HG02884 (cell line): Measurements from ENCODE around the gene CLCN1.
"Not testable (repeated sequence)": the region's sequence is repeated elsewhere in the genome, so short reads cannot be mapped to it uniquely, and the experiment has no call there.

Experiments used
- ATAC-seq: cut with Tn5 transposase; IDR thresholded peaks from one replicate; pipeline ENCODE4 v1.9.1; 2021; ENCODE audit warnings: mild to moderate bottlenecking, moderate library complexity; ENCODE audit not compliant: unreplicated experiment

Gene CLCN1

DNA sequence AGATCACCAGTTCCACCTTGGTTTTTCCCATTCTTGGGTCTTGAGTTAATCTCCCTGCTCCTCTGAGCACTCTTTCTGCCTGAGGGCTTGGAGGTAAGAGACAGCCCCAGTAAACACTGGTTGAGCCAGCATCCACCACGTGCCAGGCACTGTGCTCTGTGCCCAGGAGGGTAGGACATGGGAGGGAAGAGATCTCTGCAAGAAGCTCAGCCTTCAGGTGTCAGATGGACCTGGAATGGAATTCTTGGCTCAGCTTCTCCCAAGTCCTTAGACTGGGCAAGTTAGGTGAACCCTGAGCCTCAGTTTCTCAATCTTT lies 67.7 kb downstream of the CLCN1 start:
- no peak for ATAC-seq

DNA sequence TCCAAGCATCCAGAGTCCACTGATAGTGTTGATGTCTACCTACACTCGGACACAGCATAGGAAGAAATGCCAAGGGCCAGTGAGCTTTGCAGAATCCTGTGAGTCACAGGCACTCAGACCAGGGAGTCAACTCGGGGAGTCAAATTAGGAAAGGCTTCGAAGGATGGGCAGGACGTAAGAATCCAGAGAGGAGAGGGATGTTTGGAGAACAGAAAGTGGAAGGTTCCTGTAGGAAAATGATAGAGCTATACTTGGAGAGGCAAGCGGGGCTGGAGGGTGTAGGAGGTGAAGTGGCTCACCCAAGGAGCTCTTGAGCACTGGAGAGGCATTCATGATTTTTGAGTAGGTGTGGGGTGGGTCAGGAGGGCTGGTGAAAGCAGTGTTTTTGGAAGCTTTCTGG lies 68.2 kb downstream of the CLCN1 start:
- ATAC-seq, result no peak

DNA sequence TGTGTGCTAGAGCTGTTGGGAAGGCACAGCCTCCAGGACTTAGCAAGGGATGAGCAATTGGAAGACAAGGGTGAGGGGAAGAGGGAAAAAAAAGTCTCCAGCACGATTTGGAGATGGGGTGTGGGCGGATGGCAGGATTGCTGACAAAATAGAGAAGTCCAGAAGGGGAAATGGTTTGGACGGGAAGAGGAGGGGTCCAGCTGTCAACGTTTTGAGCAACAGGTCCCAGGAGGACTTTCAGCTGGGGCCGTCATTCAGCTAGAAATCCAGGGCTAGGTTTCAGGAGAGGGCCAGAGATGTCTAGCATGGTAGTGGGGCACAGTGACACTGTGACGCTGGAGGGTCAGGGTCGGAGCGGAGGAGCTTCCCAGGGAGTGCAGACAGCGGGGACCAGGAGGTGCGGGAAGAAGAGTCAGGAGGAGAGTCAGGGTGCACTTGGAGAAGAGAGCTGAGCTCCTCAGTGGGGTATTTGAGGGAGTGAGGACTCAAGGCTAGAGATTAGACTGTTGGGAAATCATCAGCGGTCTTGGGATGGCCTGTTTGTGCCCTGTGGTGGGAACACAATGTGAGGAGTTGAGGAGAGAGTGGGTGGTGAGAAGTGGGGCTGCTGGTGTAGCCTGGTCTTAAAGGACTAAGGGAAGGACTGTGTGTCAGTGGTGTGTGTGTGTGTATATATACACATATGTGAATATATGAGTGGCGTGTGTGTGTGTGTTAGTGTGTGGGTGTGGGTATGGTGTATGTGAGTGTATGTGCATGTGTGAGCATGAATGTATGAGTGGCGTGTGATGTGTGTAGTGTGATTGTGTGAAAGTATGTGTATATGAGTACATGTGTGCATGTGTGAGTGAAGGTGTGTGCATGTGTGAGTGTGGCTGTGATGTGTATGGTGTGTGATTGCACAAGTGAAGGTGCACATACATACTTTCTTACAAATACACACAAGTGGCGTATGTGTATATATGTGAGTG lies 69.0 kb downstream of the CLCN1 start:
- no peak for ATAC-seq

DNA sequence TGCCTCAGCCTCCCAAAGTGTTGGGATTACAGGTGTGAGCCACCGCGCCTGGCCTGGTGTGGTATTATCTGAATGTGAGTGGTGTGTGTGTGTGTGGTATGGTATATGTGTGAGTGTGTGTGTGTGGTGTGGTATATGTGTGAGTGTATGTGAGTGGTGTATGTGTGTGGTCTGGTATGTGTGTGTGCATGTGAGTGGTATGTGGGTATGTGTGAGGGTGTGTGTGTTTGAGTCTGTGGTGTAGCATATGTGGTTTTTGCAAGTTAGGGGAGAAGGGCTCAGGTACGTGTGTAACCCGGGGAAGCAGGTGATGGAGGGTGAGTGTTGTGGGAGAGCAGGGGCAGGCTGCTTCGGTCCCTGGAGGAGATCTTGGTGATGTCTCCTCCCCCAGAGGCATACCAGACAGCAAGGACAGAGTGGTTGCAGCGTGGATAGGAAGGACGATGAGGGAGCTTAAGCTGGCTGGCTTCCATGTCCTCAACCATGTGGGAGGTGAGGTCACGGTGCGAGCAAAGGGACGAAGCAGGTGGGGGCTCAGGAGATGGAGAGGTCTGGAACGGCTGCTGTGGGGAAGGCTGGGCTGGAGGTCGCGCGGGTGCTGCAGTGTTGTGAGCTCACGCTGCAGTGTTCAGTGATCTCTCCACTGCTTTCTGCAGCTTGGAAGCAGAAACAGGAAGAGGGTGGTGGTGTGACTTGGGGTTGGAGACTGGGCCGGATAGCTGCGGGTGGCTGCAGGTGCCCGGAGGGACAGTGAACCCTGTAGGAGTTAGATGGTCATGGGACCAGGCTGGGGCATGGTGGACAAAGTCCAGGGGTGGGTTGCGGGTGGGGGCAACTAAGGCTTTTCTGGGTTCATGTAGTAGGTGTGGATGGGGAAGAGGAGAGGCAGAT lies 70.2 kb downstream of the CLCN1 start:
- ATAC-seq, result no peak

DNA sequence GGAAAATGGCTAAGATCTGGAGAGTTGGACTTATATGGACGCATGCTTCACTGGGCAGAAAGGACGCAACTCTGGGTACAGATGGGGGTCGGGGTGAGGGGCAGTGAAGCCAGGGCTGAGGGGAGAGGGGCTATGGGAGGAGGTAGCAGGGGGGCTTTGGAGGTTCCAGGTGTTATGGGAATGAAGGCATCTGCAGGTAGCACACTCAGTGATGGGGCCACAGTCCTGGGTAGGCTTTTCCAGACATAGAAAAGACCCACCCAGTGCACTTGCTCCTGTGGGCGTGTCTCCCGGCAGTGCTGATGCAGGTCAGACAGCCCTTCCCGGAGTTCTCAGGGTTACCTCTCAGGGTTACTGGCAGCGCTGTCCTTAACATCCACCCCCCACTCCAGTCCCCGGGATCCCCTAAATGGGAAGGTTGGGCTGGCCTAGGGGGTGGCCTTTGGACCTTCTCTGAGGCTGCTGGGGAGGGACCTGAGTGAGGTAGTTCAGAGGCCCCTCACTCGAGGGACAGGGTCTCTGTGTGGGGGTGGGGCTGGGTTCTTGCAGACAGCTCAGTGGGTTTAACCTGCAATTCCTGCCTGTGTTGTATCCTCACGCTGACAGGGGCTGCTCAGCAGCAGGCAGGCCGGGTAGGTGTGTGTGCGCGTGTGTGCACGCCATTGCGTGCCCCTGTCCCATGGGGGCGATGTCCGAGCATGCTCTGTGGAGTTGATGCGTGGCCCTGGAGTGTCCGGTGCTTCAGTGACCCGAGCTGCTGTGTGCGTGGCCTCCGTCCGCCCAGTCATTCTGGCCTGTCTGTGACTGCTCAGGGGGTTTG lies 71.5 kb downstream of the CLCN1 start:
- ATAC-seq, result no peak

DNA sequence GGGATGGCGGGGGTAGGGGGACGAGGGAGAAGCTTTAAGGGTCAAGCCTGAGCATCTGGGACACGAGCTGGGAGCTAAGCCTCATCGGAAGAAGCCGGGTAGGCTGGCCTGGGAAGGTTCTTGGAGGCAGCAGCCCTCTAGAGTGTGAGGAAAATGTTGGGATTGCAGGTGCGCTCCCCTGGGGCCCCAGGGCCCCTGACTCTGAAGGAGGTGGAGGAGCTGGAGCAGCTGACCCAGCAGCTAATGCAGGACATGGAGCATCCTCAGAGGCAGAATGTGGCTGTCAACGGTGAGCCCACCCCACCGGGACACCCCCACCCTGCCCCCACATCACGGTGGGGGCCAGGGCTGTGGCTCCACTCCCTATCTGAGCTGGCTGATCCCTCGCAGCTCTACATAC lies 72.1 kb downstream of the CLCN1 start:
- ATAC-seq, result no peak

DNA sequence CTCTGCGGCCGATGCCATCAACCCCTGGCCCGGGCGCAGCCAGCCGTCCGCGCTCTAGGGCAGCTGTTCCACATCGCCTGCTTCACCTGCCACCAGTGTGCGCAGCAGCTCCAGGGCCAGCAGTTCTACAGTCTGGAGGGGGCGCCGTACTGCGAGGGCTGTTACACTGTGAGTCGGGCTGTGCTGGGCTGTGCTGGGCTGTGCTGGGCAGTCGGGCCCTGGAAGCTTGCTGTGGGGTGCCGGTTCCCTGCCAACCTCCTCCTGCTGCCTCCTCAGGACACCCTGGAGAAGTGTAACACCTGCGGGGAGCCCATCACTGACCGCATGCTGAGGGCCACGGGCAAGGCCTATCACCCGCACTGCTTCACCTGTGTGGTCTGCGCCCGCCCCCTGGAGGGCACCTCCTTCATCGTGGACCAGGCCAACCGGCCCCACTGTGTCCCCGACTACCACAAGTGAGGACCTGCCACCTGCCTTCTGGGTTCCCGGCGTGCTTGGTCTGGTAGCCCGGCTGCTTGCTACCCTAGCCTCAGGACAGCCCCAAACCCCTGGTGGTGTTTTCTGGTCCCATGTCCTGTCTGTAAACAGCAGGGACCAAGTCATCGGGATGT lies 72.7 kb downstream of the CLCN1 start:
- ATAC-seq, result no peak

DNA sequence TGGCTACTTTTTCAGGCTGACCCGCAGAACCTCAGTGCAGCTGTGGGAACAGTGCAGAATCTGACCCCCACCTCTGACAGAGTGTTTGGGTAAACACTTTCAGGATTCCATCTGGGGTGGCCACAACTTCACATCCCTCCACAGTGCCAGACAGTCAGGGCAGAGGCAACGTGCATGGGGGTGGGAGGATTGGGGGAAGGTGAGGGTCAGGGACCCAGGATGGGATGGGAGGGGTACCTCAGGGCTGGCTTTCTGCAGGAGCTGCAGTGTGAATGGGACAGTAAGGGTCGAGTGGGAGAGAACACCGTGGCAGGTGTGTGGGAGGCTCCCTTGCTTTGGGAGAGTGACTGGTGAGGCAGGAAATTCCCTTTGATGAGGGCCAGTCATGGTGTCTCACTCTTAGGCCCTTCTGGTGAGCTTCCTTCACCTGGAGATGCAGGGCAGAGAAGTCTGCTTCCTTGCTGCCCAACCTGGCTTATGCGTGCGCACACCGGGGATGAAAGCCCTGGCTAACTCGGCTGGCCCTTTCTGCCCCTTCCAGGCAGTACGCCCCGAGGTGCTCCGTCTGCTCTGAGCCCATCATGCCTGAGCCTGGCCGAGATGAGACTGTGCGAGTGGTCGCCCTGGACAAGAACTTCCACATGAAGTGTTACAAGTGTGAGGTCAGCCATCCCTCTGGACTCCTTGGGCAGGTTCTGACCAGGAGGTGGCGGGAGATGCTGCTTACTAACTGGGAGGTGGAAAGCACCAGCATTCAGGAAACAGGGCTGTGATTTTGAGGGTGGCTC lies 73.6 kb downstream of the CLCN1 start:
- ATAC-seq, result no peak

DNA sequence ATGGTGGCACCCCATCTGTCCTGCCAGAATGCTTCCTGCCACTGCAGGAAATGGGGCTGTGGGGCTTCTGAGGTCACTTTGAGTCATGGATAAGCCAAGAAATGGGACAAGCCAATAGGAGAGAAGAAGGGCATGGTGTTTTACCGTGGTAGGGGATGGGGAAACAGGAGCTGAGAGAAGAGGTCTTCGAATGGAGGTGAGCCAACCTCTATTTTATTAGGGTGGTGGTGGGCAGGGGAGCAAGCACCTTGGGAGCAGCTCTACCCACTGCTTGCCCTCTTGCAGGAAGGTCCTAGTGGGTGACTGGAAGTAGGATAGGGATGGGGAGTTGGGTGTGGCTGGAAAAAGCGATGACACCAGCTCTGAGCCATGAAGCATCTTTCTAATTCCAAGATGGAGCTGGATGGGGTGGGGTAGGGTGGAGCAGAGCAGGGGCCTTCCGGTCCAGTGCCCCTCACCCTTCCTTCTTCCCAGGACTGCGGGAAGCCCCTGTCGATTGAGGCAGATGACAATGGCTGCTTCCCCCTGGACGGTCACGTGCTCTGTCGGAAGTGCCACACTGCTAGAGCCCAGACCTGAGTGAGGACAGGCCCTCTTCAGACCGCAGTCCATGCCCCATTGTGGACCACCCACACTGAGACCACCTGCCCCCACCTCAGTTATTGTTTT lies 74.3 kb downstream of the CLCN1 start:
- no peak for ATAC-seq

DNA sequence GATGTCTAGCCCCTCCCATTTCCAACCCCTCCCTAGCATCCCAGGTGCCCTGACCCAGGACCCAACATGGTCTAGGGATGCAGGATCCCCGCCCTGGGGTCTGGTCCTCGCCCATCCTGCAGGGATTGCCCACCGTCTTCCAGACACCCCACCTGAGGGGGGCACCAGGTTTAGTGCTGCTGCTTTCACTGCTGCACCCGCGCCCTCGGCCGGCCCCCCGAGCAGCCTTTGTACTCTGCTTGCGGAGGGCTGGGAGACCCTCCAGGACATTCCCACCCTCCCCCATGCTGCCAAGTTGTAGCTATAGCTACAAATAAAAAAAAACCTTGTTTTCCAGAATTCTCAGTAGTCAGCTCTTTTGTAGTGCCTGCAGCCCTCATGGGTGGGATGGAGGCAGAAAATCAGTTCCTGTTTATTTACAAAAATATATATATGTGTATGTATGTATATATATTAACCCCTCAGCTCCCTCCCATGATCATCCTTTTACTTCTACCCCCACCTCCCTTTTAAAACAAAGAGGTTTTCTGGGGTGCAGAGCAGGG lies 74.9 kb downstream of the CLCN1 start:
- ATAC-seq, result no peak

DNA sequence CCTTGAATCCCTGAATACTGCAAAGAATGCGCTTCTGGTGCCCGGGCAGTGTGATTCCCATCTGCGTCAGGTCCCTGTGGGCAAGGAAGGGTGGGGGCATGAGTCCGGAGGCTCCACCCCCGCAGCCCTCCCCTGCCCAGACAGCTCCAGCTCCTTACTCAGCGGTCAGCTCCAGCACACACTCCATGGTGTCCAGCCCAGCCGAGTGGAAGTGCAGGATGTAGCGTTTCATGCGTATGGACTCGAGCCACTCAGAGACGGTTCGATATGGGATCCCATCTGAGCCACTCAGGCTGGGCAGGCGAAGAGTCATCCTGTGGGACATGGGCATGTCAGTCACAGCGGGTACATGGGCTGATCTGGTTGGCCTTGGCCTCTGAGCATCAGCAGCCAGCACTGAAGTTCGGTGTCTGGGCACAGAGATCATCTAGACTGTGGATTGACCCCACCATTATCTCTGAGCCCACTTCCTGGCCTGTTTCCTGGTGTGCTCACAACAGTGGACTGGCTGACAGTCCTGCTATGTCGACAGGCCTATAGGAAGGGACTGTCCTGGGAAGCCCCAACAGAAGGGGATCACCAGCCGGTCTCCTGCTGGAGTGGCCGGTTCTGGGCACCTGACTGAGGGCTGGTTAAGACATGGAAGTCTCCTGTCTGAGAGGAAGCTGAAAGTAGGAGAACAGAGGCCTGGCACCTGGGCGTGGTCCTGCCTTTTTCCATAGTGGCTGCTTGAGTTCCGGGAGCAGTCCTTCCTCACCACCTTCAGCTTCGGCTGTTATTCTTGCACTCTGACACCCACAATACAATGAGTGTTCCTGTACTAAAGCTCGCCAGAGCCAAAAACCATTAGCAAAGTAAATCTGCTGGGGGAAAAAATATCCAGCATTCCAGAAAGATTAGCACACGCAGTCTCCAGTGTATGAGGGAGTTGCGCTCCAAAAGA lies 75.8 kb downstream of the CLCN1 start:
- ATAC-seq, result no peak

DNA sequence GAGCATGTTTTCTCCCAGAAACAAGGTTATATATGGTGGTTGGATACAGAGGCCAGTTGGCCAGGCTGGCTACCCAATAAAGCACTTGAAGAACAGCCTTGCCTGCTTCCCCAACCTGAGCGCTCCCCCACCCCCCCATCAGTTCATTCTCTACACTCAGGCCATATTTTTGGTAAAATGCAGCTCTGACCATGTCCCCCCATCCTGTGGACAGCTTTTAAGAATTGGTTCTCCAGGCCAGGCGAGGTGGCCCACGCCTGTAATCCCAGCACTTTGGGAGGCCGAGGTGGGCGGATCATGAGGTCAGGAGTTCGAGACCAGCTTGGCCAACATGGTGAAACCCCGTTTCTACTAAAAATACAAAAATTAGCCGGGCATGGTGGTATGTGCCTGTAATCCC lies 76.5 kb downstream of the CLCN1 start:
- ATAC-seq, result not testable (repeated sequence)

DNA sequence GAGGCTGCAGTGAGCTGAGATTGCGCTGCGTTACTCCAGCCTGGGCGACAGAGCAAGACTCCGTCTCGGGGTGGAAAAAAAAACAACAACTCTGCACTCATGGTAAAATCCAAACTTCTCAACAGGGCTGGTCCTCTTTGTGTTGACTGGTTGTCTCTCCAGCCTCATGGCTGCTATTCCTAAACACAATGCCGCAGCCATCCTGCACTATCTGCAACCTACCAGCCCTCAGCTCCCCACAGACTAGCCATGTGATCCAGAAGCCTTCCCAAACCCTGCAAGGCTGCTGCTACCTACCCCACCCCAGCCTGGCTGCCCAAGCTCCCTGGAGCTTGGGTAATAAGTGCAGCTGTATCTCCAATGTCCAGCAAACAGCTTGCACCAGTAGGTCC lies 77.0 kb downstream of the CLCN1 start:
- ATAC-seq, result no peak

DNA sequence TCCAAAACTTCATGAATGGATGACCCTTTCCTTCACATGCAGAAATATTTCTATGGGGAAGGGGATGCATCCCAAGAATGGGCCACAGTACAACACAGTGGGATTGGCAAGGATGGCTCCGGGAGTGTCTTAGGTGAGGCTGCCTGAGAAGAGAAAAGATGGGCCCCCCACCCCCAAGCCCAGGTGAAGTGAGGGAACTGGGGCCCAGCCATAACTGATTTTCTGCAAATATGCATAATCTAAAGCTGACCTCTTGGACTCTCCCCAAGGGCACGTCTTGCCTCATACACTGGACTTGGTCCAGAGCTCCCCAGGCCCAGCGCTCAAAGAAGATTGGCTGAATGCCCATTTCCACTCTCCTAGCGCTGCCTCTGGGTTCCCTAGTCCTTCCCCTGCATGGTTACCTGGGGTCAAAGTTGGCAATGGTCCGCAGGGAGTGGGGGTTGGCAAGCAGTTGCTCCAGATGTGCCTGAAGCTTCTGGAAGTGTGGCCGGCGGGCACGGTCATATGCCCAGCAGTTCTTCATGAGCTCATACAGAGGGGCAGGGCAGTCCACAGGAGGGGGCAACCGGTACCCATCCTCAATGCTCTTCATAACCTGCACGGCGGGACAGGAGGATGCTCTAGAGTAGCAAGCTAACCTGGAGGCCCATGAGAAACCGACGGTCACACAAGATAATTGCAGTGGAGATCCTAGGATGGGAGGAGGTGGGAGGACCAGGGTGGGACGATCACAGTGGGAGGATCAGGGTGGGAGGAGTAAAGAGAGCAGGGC lies 77.5 kb downstream of the CLCN1 start:
- no peak for ATAC-seq

DNA sequence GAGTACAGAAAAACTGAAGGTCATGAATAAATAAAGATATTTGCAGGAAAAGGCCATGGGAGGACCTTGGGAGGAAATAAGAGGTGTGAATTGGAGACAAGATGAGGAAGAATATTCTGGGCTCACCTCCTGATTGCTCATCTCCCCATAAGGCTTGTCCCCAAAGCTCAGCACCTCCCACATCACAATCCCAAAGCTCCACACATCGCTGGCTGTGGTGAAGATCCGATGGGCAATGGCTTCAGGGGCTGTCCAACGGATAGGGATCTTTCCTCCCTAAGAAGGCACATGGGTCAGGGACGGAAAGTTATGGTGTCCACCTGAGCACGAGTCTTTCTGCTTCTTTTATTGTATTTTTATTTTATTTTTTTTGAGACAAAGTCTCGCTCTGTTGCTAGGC lies 78.2 kb downstream of the CLCN1 start:
- ATAC-seq, result no peak

DNA sequence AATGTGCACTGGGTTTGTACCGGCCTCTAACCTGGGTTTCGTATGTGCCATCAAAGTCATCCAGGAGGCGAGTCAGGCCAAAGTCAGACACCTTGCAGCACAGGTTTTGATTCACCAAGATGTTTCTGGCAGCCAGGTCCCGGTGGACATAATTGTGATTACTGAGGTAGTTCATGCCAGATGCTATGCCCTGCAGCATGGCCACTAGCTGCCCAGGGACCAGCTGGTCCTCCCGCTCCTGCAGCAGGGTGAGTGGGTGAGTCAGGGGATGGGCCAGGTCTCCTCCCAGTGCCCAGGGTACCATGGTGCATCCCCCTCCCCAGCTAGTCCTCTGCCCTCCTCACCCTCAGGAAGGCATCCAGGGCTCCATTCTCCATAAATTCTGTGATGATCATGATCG lies 78.9 kb downstream of the CLCN1 start:
- no peak for ATAC-seq
